ENCODE data around the gene DDX55.

- TF ChIP-seq EZH2 (IDR thresholded peaks at IDR 0.05; ENCODE audit: borderline replicate concordance) (no peak), CTCF (IDR thresholded peaks at IDR 0.05; ENCODE audit: poor library complexity) (no peak), EZH2phosphoT487 (IDR thresholded peaks at IDR 0.05; ENCODE audit: low read depth, severe bottlenecking, unreplicated experiment) (no peak)
Observed at GRCh38 chr12:123645878-123646277, 44.0 kb downstream of the DDX55 start.
